Measurements from ENCODE around the gene BCDIN3D.
A peak's percentile ranks its signal among the peaks of the same experiment; 100 is the strongest.
"Not testable (repeated sequence)": the region's sequence is repeated elsewhere in the genome, so short reads cannot be mapped to it uniquely, and the experiment has no call there.

BCDIN3D gene

DNA sequence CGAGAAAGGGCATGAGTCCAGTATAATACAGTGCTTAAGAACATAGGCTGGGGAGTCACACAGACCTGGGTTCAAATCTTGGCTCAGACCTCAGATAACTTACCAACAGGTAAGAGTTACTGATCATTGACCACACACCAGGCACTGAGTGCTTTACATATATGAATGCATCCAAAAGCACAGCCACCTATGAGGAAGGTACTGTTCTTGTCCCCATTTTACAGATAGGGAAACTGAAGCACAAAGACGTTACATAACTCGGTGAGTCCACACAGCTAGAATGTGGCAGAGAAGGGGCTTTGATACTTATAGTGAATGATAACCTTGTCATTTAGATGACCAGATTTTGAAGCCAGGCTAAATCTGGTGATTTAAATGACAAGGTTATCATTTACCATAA, 33.2 kb upstream of the BCDIN3D start:
- no peak for DNase-seq

- DNase-seq = no peak
Observed at GRCh38 chr12:49875115-49875720, 32.3 kb upstream of the BCDIN3D start.

DNA sequence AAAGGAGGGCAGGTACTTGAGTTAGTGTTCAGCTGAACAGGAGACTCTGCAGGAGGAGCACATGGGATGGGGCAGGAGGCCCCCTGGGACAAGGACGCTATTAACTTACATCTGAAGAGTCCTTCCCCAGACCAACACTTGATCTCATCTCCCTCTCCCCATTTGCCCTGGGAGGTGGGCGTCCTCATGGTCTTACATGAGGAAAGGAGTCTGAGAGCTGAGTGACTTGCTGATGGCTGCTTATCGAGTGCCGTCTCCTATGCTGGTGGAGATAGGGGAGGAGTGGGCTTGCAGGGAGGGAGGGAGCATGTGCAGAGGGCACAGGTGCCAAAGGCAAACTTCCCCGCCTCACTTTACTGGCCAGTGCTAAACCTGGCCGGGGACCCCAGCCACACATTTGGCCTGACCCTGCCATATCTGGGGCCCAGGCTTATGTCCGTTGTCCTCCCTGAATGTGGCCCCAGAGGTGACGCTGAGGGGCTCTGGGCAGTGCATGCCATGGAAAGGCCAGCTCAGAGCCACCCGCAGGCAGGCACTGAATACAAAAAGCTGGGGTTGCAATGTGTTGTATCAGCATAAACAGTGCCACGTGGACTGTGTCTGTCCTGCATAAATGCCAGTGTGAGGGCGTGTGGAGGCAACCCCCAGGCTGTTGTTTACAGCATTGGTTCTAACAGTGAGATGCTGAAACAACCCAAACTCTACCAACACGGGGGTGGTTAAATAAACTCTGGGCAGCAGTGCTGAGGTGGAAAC, 31.4 kb upstream of the BCDIN3D start:
- no peak for DNase-seq

DNA sequence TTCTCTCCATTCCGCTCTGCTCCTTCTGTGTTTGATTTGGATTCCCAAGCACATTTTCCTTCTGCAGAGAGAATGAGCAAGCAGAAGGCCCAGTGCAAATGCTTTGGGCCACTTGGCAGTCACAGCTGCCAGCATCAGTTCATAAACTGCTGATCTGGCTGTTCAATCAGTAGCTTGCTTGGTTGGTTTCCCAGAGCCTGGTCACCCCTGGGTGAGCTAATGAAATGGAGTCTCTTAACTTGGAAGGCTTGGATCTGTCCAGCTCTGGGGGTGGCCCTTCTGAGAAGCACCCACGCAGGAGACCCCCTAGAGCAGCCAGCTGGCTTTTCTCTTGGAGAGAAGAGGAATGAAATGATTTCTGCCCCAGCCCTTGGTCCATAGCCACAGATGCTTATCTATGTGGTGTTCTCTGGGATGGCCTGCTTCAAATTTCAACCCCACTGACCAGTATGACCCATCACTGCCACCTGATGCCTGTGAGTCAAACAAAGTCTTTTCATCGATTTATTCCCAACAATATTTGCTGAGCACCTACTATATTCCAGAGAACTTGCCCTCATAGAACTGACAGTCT, 30.5 kb upstream of the BCDIN3D start:
- peak; percentile 32 for DNase-seq

DNA sequence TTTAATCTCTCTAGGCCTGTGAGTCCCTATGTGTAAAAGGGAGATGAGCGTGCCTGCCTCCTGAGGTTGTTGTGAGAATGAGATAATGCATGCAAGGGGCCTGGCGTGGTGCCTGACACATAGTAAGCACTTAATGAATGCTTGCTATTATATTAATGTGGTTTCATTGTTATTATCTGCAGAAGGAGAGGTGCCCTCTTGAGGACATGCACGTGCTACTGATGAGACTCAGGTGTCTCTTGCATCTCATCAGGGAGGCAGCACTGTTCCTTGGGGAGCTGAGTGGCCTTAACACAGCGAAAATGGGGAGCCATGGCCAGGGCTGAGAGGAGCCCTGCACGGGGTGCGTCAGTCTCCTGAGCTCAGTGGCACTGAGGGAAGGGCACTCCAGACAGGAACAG, 29.9 kb upstream of the BCDIN3D start:
- DNase-seq = no peak

DNA sequence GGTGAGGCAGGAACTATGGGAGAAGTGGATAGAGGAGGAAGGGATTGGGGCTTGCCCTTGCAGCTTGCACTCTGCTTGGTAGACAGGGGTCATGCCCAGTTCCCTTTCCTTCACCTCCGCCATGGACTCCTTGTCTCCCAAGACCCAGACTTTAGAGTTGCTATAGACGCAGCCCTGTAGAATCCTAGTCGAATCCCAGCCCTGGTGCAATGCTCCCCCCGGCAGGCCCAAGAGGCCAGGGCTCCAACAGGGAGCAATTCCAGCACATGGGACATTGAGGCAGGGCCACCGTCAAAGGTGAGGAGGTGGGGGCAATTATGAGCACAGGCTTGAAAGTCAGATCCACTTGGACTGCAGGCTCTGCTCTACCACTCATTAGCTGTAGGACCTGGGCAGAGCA, 29.5 kb upstream of the BCDIN3D start:
- no peak for DNase-seq

GRCh38 chr12:49871811-49872251, 28.9 kb upstream of the BCDIN3D start:
- DNase-seq = not testable (repeated sequence)

DNA sequence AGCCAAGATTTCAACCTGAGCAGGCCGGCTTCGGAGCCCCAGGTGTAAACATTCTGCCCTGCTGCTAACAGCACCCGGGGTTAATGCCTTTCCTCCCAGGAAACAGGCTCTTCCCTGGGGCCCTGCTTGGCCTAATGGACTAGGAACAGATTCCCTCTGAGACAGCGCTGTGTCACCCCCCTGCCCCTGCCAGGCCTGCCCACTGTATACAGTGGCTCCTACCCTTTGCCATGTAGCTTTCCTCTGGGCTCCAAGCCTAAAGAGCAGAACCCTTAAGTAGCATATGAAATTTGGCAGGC, 28.3 kb upstream of the BCDIN3D start:
- DNase-seq = no peak

DNA sequence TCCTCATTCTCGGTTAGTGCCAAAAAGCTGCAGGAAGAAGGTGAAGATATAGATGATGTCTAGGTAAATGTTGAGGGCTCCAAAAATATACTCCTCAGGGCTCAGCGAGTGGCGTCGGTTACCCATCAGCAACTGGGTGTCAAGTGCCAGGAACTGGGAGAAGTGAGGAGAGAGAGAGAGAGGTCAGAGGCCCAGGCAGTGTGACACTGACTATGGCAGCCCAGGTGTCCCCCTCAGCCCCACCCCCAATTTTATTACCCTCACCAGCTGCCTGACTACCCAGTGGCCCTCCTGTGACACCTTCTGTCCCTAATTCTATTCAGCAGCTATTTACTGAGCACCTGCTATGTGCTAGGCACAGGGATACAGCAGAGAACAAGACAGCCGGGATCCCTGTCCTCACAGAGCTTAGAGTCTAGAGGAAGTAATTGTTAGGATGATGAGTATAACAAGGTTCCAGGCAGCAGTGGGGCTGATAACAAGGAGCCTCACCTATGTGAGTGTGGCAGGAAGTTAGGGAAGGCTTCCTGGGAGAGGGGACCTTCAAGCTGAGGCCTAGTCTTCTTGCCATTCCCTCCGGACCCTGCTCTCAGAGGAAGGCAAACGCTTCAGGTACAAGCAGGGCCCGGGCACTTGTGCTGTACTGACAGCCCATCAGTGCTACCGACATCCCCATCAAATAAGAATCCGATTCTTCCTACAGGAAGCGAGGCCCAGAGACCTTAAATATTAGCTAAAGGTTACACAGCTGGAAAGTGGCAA, 27.8 kb upstream of the BCDIN3D start:
- DNase-seq = peak; percentile 23

DNA sequence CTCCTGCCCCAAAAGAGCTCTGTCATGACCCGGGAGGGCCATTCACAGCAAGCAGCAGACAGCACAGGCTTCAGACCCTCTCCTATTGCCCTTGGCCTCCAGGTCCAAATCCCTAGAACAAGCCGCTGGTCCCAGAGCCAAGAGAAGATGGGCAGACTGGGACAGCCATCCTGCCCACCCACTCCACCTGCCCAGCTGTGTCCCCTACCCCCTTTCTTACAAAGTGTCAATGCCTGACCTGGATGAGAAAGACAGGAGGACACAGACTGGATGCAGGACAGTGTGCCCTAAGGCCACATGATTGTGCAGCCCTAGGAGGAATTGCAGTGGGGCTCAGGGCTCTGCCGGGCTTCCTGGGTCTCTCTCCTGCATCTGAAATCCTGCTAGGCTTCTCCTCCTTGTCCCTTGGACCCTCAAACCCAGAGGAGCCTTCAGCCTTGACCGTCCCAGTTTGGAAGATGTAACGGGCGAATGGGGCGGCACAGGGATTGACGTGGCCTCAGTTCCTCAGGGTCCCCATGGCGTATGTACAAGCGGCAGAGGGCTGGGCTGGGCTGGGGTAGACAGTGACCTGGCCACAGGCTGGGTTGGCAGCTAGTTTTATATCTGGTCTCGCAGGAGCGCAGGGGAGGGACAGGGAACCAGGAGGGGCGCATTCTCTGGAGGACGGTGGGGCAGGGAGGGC, 27.1 kb upstream of the BCDIN3D start:
- peak; percentile 26 for DNase-seq

GRCh38 chr12:49868952-49869815, 26.3 kb upstream of the BCDIN3D start:
- DNase-seq = peak; percentile 88

GRCh38 chr12:49868449-49868848, 25.5 kb upstream of the BCDIN3D start:
- DNase-seq = no peak

GRCh38 chr12:49867570-49868341, 24.9 kb upstream of the BCDIN3D start:
- DNase-seq = peak; percentile 32

GRCh38 chr12:49866859-49867569, 24.1 kb upstream of the BCDIN3D start:
- DNase-seq = peak; percentile 76

- no peak for DNase-seq
Observed at GRCh38 chr12:49865782-49866135, 22.9 kb upstream of the BCDIN3D start.

- DNase-seq = no peak
Observed at GRCh38 chr12:49865109-49865781, 22.3 kb upstream of the BCDIN3D start.

DNA sequence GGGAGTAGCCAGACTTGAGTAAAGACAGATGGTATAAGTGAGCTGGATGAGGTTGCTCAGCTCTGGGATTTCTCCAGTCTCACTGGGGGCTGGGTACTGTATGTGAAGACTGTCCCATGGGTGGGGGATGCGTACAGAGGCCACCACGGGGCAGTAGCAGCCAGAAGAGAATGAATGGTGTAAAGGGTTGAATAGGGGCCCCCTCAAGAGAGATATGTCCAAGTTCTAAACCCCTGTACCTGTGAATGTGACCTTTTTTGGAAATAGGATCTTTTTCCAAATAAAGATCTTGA, 21.8 kb upstream of the BCDIN3D start:
- DNase-seq = no peak

DNA sequence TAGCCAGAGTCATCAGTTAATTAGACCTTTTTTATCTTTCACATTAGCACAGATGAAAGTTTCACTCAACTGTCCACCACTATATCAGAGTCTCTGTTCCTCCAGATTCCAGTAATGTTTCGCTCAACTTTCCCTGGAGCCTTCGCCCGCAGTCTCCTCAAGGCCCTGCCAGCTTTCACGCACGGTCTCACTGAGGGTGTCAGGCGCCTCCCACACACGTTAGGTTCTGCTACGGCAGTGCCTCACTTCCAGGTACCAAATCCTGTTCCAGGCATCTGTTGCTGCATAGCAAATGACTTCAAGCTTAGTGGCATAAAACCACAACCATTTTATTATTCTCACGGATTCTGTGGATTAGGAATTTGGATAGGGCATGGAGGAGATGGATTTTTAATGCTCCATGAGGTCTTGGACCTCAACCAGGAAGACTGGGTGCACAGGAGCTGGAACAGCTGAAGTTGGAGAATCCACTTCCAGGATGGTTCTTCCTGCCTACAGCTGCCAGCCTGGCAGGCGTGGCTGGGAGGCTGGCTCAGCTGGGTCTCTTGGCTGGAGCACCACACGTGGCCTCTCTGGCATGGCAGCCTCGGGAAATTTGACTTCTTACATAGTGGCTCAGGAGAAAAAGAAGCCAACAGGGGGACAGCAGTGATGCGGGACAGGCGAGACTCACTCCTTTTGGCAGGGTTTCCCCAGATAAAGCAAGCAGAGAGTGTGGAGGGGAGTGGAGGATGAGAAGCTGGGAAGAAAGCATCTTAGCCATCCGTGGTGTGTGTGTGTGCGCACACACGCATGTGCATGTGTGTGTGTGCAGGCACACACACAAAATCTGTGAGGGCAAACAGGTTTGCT, 21.3 kb upstream of the BCDIN3D start:
- no peak for DNase-seq

GRCh38 chr12:49860921-49861320, 18.0 kb upstream of the BCDIN3D start:
- DNase-seq = not testable (repeated sequence)

All from left hindlimb (tissue), 1 donor.